Measurements from ENCODE around the gene L1TD1.
A peak's percentile ranks its signal among the peaks of the same experiment; 100 is the strongest.
"Not testable (repeated sequence)": the region's sequence is repeated elsewhere in the genome, so short reads cannot be mapped to it uniquely, and the experiment has no call there.

L1TD1 gene

GRCh38 chr1:62239652-62240403 lies 45.2 kb downstream of the L1TD1 start:
- DNase-seq, result not testable (repeated sequence)

- DNase-seq, result no peak
Measured at GRCh38 chr1:62240651-62241370, 46.2 kb downstream of the L1TD1 start.

- peak; percentile 40 for DNase-seq
Measured at GRCh38 chr1:62241371-62242131, 46.9 kb downstream of the L1TD1 start.

GRCh38 chr1:62244380-62244779 lies 49.7 kb downstream of the L1TD1 start:
- DNase-seq, result not testable (repeated sequence)

- DNase-seq, result no peak
Measured at GRCh38 chr1:62245201-62245600, 50.6 kb downstream of the L1TD1 start.

DNA sequence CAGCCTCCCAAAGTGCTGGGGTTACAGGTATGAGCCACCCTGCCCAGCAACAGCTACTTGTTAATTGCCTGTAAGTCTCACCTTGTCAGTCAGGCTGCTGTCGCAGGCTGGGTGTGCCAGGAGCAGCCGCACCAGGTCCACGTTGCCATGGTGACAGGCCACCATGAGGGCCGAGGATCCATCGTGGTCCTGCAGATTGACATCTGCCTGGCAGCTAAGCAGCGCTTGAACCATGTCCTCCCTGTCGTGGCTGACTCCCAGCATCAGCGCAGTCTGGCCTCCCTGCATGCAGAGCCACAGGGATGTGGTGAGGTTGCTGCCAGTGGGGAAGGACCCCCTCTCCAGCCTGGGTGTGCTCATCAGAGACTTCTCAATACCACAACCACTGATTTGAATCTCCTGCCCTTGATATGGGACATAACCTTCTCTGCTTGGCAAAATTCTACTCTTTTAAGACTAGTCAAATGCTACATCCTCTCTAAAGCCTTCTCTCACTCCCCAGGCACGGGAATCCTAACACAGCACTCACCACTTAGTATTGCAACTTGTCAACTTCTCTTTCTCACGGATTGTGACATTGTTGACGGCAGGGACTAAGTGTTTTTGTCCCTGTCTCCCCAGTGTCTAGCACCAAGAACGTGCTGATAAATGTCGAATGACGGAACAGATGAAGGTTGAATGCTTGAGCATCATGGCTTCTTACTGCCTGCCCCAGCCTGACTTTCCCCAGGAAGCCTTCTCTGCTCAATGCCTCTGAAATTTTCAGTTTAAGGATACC lies 52.9 kb downstream of the L1TD1 start:
- DNase-seq, result no peak

GRCh38 chr1:62250126-62250726 lies 55.6 kb downstream of the L1TD1 start:
- DNase-seq, result no peak

DNA sequence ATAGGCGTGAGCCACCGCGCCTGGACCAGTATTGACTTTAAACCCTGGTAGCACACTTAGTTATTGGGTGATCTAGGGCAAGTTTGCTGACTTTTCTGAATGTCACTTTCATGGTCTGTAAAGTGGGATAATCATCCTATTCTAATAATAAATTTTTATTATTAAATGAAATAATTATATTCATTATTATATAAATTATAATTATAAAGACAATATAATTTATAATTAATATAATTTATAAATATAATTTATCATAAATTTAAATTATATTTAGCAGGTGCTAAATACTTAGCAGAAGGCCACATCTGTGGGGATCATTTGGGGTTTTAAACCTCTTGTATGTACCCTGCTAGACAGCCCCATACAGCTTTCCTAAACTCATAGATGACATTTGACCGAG lies 64.9 kb downstream of the L1TD1 start:
- no peak for DNase-seq

GRCh38 chr1:62260688-62261087 lies 66.0 kb downstream of the L1TD1 start:
- DNase-seq, result no peak
